Brain microvascular endothelial cell (primary cell): ENCODE data around the gene CYB5R4.

Source experiments
- DNase-seq: peaks from one replicate; pipeline ENCODE4 v3.0.0-alpha.2; 2020
- H3K27ac ChIP-seq: fragments of 250-450 bp; sonication (Bioruptor Pico); 2 replicates; pipeline ENCODE4 v1.5.1; 2020; ENCODE audit warnings: mild to moderate bottlenecking, moderate library complexity
- H3K27me3 ChIP-seq: fragments of 250-450 bp; sonication (Bioruptor Pico); replicated peaks from 2 replicates; pipeline ENCODE4 v1.5.1; 2020; ENCODE audit warnings: mild to moderate bottlenecking
- H3K36me3 ChIP-seq: fragments of 250-450 bp; sonication (Bioruptor Pico); replicated peaks from 2 replicates; pipeline ENCODE4 v1.5.1; 2020; ENCODE audit warnings: mild to moderate bottlenecking
- H3K4me3 ChIP-seq: 2 replicates; pipeline ENCODE4 v1.5.1; 2011; ENCODE audit warnings: low read depth, mild to moderate bottlenecking, control low read depth, low read length, moderate library complexity
- CTCF ChIP-seq: IDR thresholded peaks from 2 replicates; pipeline ENCODE4 v1.5.1; 2011; ENCODE audit warnings: low read depth, mild to moderate bottlenecking, moderate library complexity, low read length, control low read depth, inconsistent platforms; ENCODE audit errors: missing control alignments
- in situ Hi-C: cut with HindIII; loops from 2 replicates; pipeline ENCODE4 v1.10.0; 2017; ENCODE audit warnings: low sequenced_read_pairs, low pct_ligation_motif_present

Gene CYB5R4

GRCh38 chr6:84013354-84013753 lies 153.9 kb downstream of the CYB5R4 start:
- TF ChIP-seq CTCF, result no peak
- in situ Hi-C loops, result no loop called here
- no peak for DNase-seq

GRCh38 chr6:84013931-84014330 lies 154.4 kb downstream of the CYB5R4 start:
- no peak overlapping the region for H3K27ac ChIP-seq
- no peak for TF ChIP-seq CTCF
- in situ Hi-C loops, result no loop called here
- H3K27me3 ChIP-seq, result no peaks in the 10 kb centered on the region
- DNase-seq, result no peak
- no peak overlapping the region for H3K4me3 ChIP-seq
- no peaks in the 10 kb centered on the region for H3K36me3 ChIP-seq

More at GRCh38 chr6:84013354-84013753, 153.9 kb downstream of the CYB5R4 start:
- no peak overlapping the region for H3K4me3 ChIP-seq
- H3K36me3 ChIP-seq, result no peaks in the 10 kb centered on the region
- H3K27me3 ChIP-seq, result no peaks in the 10 kb centered on the region
- no peak overlapping the region for H3K27ac ChIP-seq

- in situ Hi-C loops, result no loop called here
- Histone ChIP-seq H3K4me3 (no peak overlapping the region), H3K27me3 (no peaks in the 10 kb centered on the region), H3K36me3 (no peaks in the 10 kb centered on the region), H3K27ac (no peak overlapping the region)
- no peak for TF ChIP-seq CTCF
- DNase-seq, result no peak
Observed at GRCh38 chr6:84016029-84016428, 156.5 kb downstream of the CYB5R4 start.
